Endodermal cell (in vitro differentiated cells): ENCODE results near the gene PDGFC. TPM values are rescaled to one million over a fixed set of nuclear protein-coding genes. Genes with fewer than 3 reads are reported as not detected.

Experiments used
- DNase-seq: peaks from one replicate; pipeline ENCODE4 v3.0.0-alpha.2; 2017
- H3K27ac ChIP-seq: 2 replicates; pipeline ENCODE4 v1.5.1; 2013; ENCODE audit warnings: mild to moderate bottlenecking, low read depth, low read length, moderate library complexity
- H3K27me3 ChIP-seq: 2 replicates; pipeline ENCODE4 v1.6.1; 2013; ENCODE audit warnings: mild to moderate bottlenecking, low read length, moderate library complexity; ENCODE audit not compliant: insufficient read depth, control insufficient read depth, poor library complexity, severe bottlenecking
- H3K36me3 ChIP-seq: 2 replicates; pipeline ENCODE4 v1.7.0; 2013; ENCODE audit warnings: mild to moderate bottlenecking, low read length, moderate library complexity; ENCODE audit not compliant: control insufficient read depth, insufficient read depth
- H3K4me1 ChIP-seq: one replicate; pipeline ENCODE4 v1.7.0; 2013; ENCODE audit warnings: low read length; ENCODE audit not compliant: control insufficient read depth, insufficient read depth
- H3K4me3 ChIP-seq: 2 replicates; pipeline ENCODE4 v1.5.1; 2013; ENCODE audit warnings: mild to moderate bottlenecking, low read length, moderate library complexity
- H3K9ac ChIP-seq: 2 replicates; pipeline ENCODE4 v1.6.1; 2013; ENCODE audit warnings: mild to moderate bottlenecking, low read length, moderate library complexity; ENCODE audit not compliant: poor library complexity, severe bottlenecking; ENCODE audit errors: extremely low read depth
- H3K9me3 ChIP-seq: 2 replicates; pipeline ENCODE4 v1.6.1; 2013; ENCODE audit warnings: mild to moderate bottlenecking, low read length, moderate library complexity; ENCODE audit not compliant: control insufficient read depth
- H3K27ac Mint-ChIP-seq: 2 replicates; pipeline ENCODE4 v1.8.0; 2020; ENCODE audit warnings: mixed read lengths
- H3K27me3 Mint-ChIP-seq: 2 replicates; pipeline ENCODE4 v1.8.0; 2021; ENCODE audit warnings: mild to moderate bottlenecking, mixed read lengths; ENCODE audit not compliant: insufficient read depth
- H3K36me3 Mint-ChIP-seq: 2 replicates; pipeline ENCODE4 v1.8.0; 2020; ENCODE audit warnings: low read depth, mixed read lengths
- H3K4me1 Mint-ChIP-seq: 2 replicates; pipeline ENCODE4 v1.8.0; 2020; ENCODE audit warnings: mixed read lengths
- H3K4me3 Mint-ChIP-seq: 2 replicates; pipeline ENCODE4 v1.8.0; 2020; ENCODE audit warnings: mild to moderate bottlenecking, moderate library complexity, mixed read lengths
- H3K9me3 Mint-ChIP-seq: 2 replicates; pipeline ENCODE4 v1.8.0; 2020; ENCODE audit warnings: mild to moderate bottlenecking, mixed read lengths
- CTCF ChIP-seq: fragments of 200-600 bp; sonication (generic); conservative IDR thresholded peaks from 2 replicates; pipeline ENCODE4 v1.5.0; 2021; ENCODE audit warnings: antibody characterized with exemption, mild to moderate bottlenecking
- WGBS, 2 experiments: methylation state at CpG; one replicate each; pipeline versions ENCODE4 v1.1.5 to v1.1.7; 2013; ENCODE audit warnings: missing lambda C conversion rate in 2 of 2, mixed read lengths in 1 of 2; ENCODE audit not compliant: insufficient coverage in 1 of 2, insufficient read length in 1 of 2; 5-methylcytosine and 5-hydroxymethylcytosine counted together
- total RNA-seq, 2 donors: library from RNA; stranded (reverse); fragmentation: NEBNext Ultra II Directional in 1 of 2; extraction: Animal tissue kit (Norgen Biotek cat#: 25700) in 1 of 2; gene quantifications; 2 replicates in 1 of 2; 3 replicates in 1 of 2; pipeline ENCODE4 v1.2.1, GENCODE V29; 2021

The PDGFC gene
- total RNA-seq, 2 donors from 2014 or later, result 5.5 to 6.8 TPM

GRCh38 chr4:156732634-156733033 lies 239.0 kb downstream of the PDGFC start:
- no peak overlapping the region for H3K27ac ChIP-seq
- H3K36me3 ChIP-seq, result no peaks in the 10 kb centered on the region
- Mint-ChIP-seq H3K4me1 (no peaks in the 10 kb centered on the region), H3K27me3 (no peaks in the 10 kb centered on the region), H3K9me3 (peaks cover 18% of the 10 kb centered on the region), H3K36me3 (no peaks in the 10 kb centered on the region), H3K27ac (no peak overlapping the region), H3K4me3 (no peak overlapping the region)
- no peak for TF ChIP-seq CTCF
- H3K9ac ChIP-seq, result no peak overlapping the region
- no peak for DNase-seq
- 90 to 100% methylated on average over 1 to 6 of the region's 6 CpGs for WGBS, 2 experiments
- H3K4me3 ChIP-seq, result no peak overlapping the region
- no peaks in the 10 kb centered on the region for H3K4me1 ChIP-seq
- H3K9me3 ChIP-seq, result peaks cover 17% of the 10 kb centered on the region
- no peaks in the 10 kb centered on the region for H3K27me3 ChIP-seq

- no peak overlapping the region for H3K27ac Mint-ChIP-seq
- no peaks in the 10 kb centered on the region for H3K27me3 Mint-ChIP-seq
- Histone ChIP-seq H3K4me3 (no peak overlapping the region), H3K36me3 (no peaks in the 10 kb centered on the region), H3K9ac (no peak overlapping the region), H3K9me3 (peaks cover 17% of the 10 kb centered on the region), H3K27ac (no peak overlapping the region), H3K27me3 (no peaks in the 10 kb centered on the region), H3K4me1 (no peaks in the 10 kb centered on the region)
- 91 to 98% methylated on average over 4 of the region's 4 CpGs for WGBS, 2 experiments
- H3K36me3 Mint-ChIP-seq, result no peaks in the 10 kb centered on the region
- no peak for DNase-seq
- H3K9me3 Mint-ChIP-seq, result peaks cover 18% of the 10 kb centered on the region
- H3K4me1 Mint-ChIP-seq, result no peaks in the 10 kb centered on the region
- TF ChIP-seq CTCF, result no peak
- no peak overlapping the region for H3K4me3 Mint-ChIP-seq
Measured at GRCh38 chr4:156729416-156729815, 242.2 kb downstream of the PDGFC start.

- no peaks in the 10 kb centered on the region for H3K36me3 Mint-ChIP-seq
- H3K9me3 Mint-ChIP-seq, result peaks cover 6% of the 10 kb centered on the region
- no peak overlapping the region for H3K27ac Mint-ChIP-seq
- no peaks in the 10 kb centered on the region for H3K27me3 Mint-ChIP-seq
- no peaks in the 10 kb centered on the region for H3K4me1 Mint-ChIP-seq
- Histone ChIP-seq H3K27ac (no peak overlapping the region), H3K9ac (no peak overlapping the region), H3K36me3 (no peaks in the 10 kb centered on the region), H3K4me3 (no peak overlapping the region), H3K27me3 (no peaks in the 10 kb centered on the region), H3K9me3 (no peaks in the 10 kb centered on the region), H3K4me1 (no peaks in the 10 kb centered on the region)
- H3K4me3 Mint-ChIP-seq, result no peak overlapping the region
- no peak for DNase-seq
- WGBS, 2 experiments, result 92% methylated on average over 2 of the region's 2 CpGs; no CpG with 5 or more reads in 1 of the 2 experiments
- no peak for TF ChIP-seq CTCF
Measured at GRCh38 chr4:156725257-156725656, 246.3 kb downstream of the PDGFC start.
